GM12874 (cell line): ENCODE measurements around the gene AFAP1L1.

Experiments
- CTCF ChIP-seq: IDR thresholded peaks from 2 replicates; pipeline ENCODE4 v1.5.1; 2011; ENCODE audit warnings: low read depth, mild to moderate bottlenecking, control low read depth, low read length, moderate library complexity; ENCODE audit not compliant: insufficient read depth

Gene AFAP1L1

GRCh38 chr5:149280802-149281201 lies 9.1 kb downstream of the AFAP1L1 start:
- TF ChIP-seq CTCF: no peak

- no peak for TF ChIP-seq CTCF
Measured at GRCh38 chr5:149282027-149282965, 10.6 kb downstream of the AFAP1L1 start.

GRCh38 chr5:149282966-149283332 lies 11.3 kb downstream of the AFAP1L1 start:
- TF ChIP-seq CTCF: no peak

- TF ChIP-seq CTCF: no peak
Measured at GRCh38 chr5:149283626-149284480, 12.2 kb downstream of the AFAP1L1 start.

GRCh38 chr5:149284501-149284900 lies 12.8 kb downstream of the AFAP1L1 start:
- TF ChIP-seq CTCF: no peak

- no peak for TF ChIP-seq CTCF
Measured at GRCh38 chr5:149285153-149285552, 13.5 kb downstream of the AFAP1L1 start.

- no peak for TF ChIP-seq CTCF
Measured at GRCh38 chr5:149288436-149288835, 16.8 kb downstream of the AFAP1L1 start.
